Common myeloid progenitor, CD34-positive (primary cell): ENCODE results near the gene SLC30A2.

Source experiments
- CTCF ChIA-PET: fragments of 350-600 bp; sonication (Branson Sonifier 250); formaldehyde crosslinking; loops from one replicate; lab custom pipeline; 2021; ENCODE audit warnings: antibody characterized with exemption; lab: Charles Lee
- POLR2A ChIA-PET: fragments of 350-600 bp; sonication (Branson Sonifier 250); formaldehyde crosslinking; loops from one replicate; lab custom pipeline; 2021; ENCODE audit warnings: antibody characterized with exemption; lab: Charles Lee
- DNase-seq, 3 donors: peaks; one replicate each; pipeline versions ENCODE4 v3.0.0 to v3.0.0-alpha.2; 2013
- H3K27ac ChIP-seq, 2 experiments: 1 replicate in 1 of 2; 2 replicates in 1 of 2; pipeline ENCODE4 v1.7.0; 2013; ENCODE audit warnings: inconsistent platforms in 2 of 2, low read length in 2 of 2, mild to moderate bottlenecking in 2 of 2, low read depth in 1 of 2, moderate library complexity in 1 of 2; ENCODE audit not compliant: severe bottlenecking in 2 of 2, insufficient read depth in 1 of 2, poor library complexity in 1 of 2
- H3K27me3 ChIP-seq, 5 experiments: replicated peaks in 2 of 5; 1 replicate in 3 of 5; 2 replicates in 2 of 5; pipeline versions ENCODE4 v1.6.1 to v1.7.0; 2013; ENCODE audit warnings: low read length in 4 of 5, mild to moderate bottlenecking in 2 of 5, moderate library complexity in 2 of 5, inconsistent platforms in 1 of 5; ENCODE audit not compliant: insufficient read depth in 5 of 5, control insufficient read depth in 4 of 5
- H3K36me3 ChIP-seq, 4 experiments: 1 replicate in 2 of 4; 2 replicates in 2 of 4; pipeline versions ENCODE4 v1.6.1 to v1.7.0; 2013; ENCODE audit warnings: low read length in 3 of 4, control low read depth in 1 of 4, mild to moderate bottlenecking in 1 of 4; ENCODE audit not compliant: control insufficient read depth in 4 of 4, insufficient read depth in 4 of 4
- H3K4me1 ChIP-seq, 4 experiments: 1 replicate in 3 of 4; 2 replicates in 1 of 4; pipeline versions ENCODE4 v1.6.1 to v1.7.1; 2013; ENCODE audit warnings: low read length in 3 of 4, mild to moderate bottlenecking in 3 of 4, control low read depth in 1 of 4, inconsistent platforms in 1 of 4, moderate library complexity in 1 of 4; ENCODE audit not compliant: control insufficient read depth in 4 of 4, insufficient read depth in 4 of 4; ENCODE audit errors: control extremely low read depth in 1 of 4
- H3K4me3 ChIP-seq, 7 experiments: 1 replicate in 4 of 7; 2 replicates in 3 of 7; pipeline versions ENCODE4 v1.5.1 to v1.7.0; 2013; ENCODE audit warnings: mild to moderate bottlenecking in 7 of 7, low read length in 6 of 7, moderate library complexity in 6 of 7, inconsistent platforms in 2 of 7, low read depth in 2 of 7, control low read depth in 1 of 7; ENCODE audit not compliant: insufficient read depth in 4 of 7, control insufficient read depth in 1 of 7; ENCODE audit errors: extremely low read depth in 1 of 7
- H3K9me3 ChIP-seq, 5 experiments: 1 replicate in 4 of 5; 2 replicates in 1 of 5; pipeline versions ENCODE4 v1.6.1 to v1.7.1; 2013; ENCODE audit warnings: low read length in 4 of 5, mild to moderate bottlenecking in 2 of 5, inconsistent platforms in 1 of 5, low read depth in 1 of 5, moderate library complexity in 1 of 5; ENCODE audit not compliant: control insufficient read depth in 4 of 5, insufficient read depth in 2 of 5; ENCODE audit errors: control extremely low read depth in 1 of 5
- WGBS: methylation state at CpG from one replicate; pipeline ENCODE4 v1.1.5; 2013; ENCODE audit not compliant: insufficient coverage; 5-methylcytosine and 5-hydroxymethylcytosine counted together

Gene SLC30A2

DNA sequence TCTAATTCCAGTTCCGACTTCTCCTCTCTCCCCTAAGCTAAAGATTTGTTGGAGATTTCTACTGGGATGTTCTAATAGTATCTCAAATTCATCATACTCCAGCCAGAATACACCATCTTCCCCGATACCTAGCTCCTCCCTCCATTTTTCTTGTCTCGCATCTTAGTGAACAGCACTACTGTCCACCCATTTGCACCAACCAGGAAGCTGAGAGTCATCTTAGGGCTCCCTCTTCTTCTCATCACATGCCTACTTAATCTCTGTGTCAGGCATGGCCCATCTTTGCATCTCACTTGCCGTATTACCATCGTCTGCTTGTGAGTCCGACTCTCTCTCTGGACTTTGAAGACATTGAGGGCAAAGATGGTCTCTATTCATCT is 25.0 kb upstream of the SLC30A2 start:
- WGBS, result 98% methylated on average over 5 of the region's 6 CpGs
- no peak for DNase-seq
- Histone ChIP-seq H3K4me1 (peaks cover 0 to 4% (median 0%) of the 10 kb centered on the region in 4 experiments), H3K27me3 (peaks cover 0 to 26% (median 5%) of the 10 kb centered on the region in 5 experiments), H3K4me3 (no peak overlapping the region), H3K27ac (no peak overlapping the region), H3K36me3 (no peaks in the 10 kb centered on the region), H3K9me3 (no peaks in the 10 kb centered on the region)
- ChIA-PET CTCF (interaction anchor here (1.3 to 2.2 kb wide), 2 partner anchors 13 to 72 kb away, joined by 3 to 5 read pairs; no protein-coding TSS in a partner anchor), POLR2A (no interaction called here)

DNA sequence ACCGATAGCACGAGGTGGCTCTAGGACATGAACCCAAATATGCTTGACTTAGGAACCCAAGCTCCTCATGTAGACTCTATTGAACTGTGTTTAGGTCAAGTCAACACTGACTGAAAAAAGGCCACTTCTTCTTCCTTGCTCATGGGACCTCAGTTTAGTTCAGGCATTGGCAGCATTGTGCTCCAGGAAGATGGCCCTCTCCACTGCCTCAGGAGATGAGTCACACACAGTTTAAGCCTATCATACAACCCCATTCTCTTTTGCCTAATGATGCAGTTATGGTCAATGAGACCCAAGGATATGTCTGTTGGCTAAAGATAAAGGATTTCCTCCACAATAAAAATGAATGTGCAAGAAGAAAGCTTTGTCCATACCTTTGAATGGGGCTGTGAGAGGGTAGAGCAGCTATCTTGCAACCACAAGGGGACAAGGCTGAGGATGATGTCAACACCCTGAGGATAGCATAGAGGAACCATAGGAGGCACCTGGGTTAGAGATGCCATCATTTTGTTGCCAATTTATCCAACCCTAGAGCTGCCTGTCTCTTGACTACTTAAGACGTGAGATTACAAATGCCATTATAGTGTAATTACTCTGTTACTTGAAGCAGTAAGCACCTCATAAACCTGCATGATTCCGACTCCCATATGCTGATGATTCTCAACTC is 24.5 kb upstream of the SLC30A2 start:
- Histone ChIP-seq H3K27ac (peak overlapping the region in 1 of 2 experiments; percentile 18), H3K27me3 (peaks cover 0 to 26% (median 5%) of the 10 kb centered on the region in 5 experiments), H3K4me1 (peaks cover 0 to under 1% (median 0%) of the 10 kb centered on the region in 4 experiments), H3K9me3 (no peaks in the 10 kb centered on the region), H3K36me3 (no peaks in the 10 kb centered on the region), H3K4me3 (no peak overlapping the region)
- WGBS, result 100% methylated on average over 4 of the region's 4 CpGs
- DNase-seq, result peak; percentile 60 to 89 (median 80)
- POLR2A ChIA-PET, result no interaction called here
- CTCF ChIA-PET, result interaction anchor here (1.3 to 2.2 kb wide), 2 partner anchors 12 to 73 kb away, joined by 3 to 5 read pairs; no protein-coding TSS in a partner anchor

DNA sequence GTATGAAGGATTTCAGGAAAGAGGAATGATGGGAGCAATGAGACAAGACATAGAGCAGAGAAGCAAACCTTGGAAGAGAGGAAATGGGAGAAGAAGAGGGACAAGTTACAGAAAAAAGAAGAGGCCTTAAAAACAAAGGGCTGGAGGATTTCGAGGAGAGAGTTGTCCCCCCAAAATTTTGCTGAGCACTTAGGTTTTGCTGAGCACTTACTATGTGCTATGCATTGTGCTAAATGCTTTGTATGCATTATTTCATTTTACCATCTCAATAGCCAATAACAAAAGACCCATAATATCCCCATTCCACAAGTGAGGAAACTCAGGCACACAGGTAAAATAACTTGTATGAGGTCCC is 24.0 kb upstream of the SLC30A2 start:
- Histone ChIP-seq H3K27me3 (peaks cover 0 to 26% (median 5%) of the 10 kb centered on the region in 5 experiments), H3K4me1 (no peaks in the 10 kb centered on the region), H3K9me3 (no peaks in the 10 kb centered on the region), H3K4me3 (no peak overlapping the region), H3K27ac (peak overlapping the region in 1 of 2 experiments; percentile 18), H3K36me3 (no peaks in the 10 kb centered on the region)
- POLR2A ChIA-PET, result no interaction called here
- WGBS, result no CpG with 5 or more reads among the region's 1 CpG
- CTCF ChIA-PET, result interaction anchor here (2.2 kb wide), 1 partner anchor 12 kb away, joined by 5 read pairs; no protein-coding TSS in a partner anchor
- DNase-seq, result no peak

DNA sequence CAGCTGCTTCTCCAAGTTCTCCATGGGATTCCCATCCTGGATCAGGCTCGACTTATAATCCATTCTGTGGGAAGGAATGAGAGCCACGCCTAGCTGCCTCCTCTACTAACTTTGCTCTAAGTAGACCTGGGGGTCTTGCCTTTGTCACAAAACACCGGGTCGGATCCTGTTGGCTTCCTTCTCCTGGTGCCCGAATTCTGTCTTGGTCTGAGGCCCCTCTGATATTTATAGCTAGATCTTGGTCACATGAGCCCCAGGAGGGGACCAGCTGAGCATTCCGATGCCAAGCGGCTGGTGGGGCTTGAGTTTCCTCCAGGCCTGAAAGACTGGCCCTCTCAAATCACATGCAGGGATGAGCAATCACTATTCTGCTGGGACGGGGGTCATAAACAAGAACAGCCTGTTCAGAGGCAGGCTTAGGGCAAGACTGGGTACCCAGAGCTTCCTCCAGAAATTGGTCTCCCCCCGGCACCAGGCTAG is 21.6 kb upstream of the SLC30A2 start, which contains the start of gene TRIM63:
Gene TRIM63 (minus strand): TSS at position 199 of the 480 bp plus-strand sequence. CDS start 136 bp downstream, at position 63.
- POLR2A ChIA-PET, result no interaction called here
- Histone ChIP-seq H3K27ac (no peak within 1 kb of the TSS), H3K27me3 (peaks cover 0 to 19% (median 5%) of the 10 kb centered on the region in 5 experiments), H3K4me3 (no peak within 1 kb of the TSS), H3K9me3 (no peaks in the 10 kb centered on the region), H3K36me3 (no peaks in the 10 kb centered on the region), H3K4me1 (no peaks in the 10 kb centered on the region)
- DNase-seq, result no peak
- WGBS, result 87% methylated on average over 9 of the region's 9 CpGs
- CTCF ChIA-PET, result no interaction called here

DNA sequence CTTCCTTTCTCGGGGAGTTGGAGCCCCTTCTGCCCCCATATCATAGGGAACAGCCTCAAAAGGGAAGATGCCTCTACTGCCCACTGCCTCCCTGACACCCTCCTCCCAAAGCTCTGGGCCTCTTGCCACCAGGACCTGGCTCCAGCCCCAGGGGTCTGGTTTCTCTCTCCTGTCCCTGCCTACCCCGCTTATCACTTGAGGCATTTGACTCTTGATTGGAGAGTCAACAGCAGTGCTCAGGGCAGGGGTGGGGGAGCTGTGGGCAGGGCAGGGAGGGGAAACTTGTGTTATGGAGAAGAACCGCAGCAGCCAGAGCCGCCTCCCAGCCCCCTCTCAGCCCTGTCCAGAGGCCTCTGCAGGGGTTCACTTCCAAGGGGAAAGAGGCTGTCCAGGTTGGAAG is 20.9 kb upstream of the SLC30A2 start:
- ChIA-PET CTCF (interaction anchor here (0.9 kb wide), 1 partner anchor 13 kb away, joined by 3 read pairs; no protein-coding TSS in a partner anchor), POLR2A (no interaction called here)
- H3K36me3 ChIP-seq, result no peaks in the 10 kb centered on the region
- H3K4me1 ChIP-seq, result no peaks in the 10 kb centered on the region
- DNase-seq, result no peak
- H3K4me3 ChIP-seq, result no peak overlapping the region
- peaks cover 0 to 15% (median 3%) of the 10 kb centered on the region in 5 experiments for H3K27me3 ChIP-seq
- H3K9me3 ChIP-seq, result no peaks in the 10 kb centered on the region
- no peak overlapping the region for H3K27ac ChIP-seq
- no CpG with 5 or more reads among the region's 4 CpGs for WGBS

DNA sequence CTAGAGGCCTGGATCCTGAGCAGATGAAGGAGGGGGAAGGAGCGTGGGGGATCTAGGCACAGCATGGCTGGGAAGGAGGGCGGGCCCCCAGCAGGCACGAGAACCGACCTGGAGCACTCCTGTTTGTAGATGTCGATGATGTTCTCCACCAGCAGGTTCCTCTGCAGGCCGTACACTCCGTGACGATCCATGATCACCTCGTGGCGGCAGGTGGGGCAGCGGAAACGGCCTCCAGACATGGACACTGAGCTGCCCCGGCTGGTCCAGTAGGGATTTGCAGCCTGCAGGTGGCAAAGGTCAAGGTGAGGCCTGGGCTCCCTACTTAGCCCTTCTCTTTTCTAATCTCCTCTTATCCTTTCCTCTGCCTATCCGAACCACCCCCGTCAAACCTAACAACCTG is 20.2 kb upstream of the SLC30A2 start:
- 97% methylated on average over 11 of the region's 15 CpGs for WGBS
- ChIA-PET CTCF (interaction anchor here (0.7 to 2.7 kb wide), 3 partner anchors 12 to 22 kb away, joined by 3 to 10 read pairs (median 3); no protein-coding TSS in a partner anchor), POLR2A (no interaction called here)
- H3K27me3 ChIP-seq, result peaks cover 0 to 15% (median 3%) of the 10 kb centered on the region in 5 experiments
- H3K27ac ChIP-seq, result no peak overlapping the region
- no peaks in the 10 kb centered on the region for H3K36me3 ChIP-seq
- DNase-seq, result no peak
- H3K9me3 ChIP-seq, result no peaks in the 10 kb centered on the region
- no peak overlapping the region for H3K4me3 ChIP-seq
- H3K4me1 ChIP-seq, result no peaks in the 10 kb centered on the region

DNA sequence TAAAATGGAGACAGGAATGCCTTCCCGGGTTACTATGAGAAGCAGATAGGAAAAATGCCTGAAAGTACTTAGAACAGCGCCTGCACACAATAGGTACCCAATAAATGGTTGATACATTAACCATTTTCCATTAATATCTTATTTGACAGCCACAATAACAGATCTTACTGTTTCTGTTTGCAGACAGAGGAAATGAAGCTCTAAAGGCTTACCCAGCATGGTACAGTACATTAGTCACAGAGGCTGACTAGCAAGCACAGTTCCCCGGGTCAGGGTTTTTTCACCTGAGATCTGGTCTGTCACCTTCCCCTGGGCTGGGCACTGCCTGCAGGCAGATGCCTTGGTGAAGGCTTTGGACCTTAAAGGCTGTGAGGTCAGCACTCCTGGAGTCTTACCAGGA is 18.6 kb upstream of the SLC30A2 start:
- POLR2A ChIA-PET, result no interaction called here
- WGBS, result 92% methylated on average over 1 of the region's 3 CpGs
- no peak overlapping the region for H3K27ac ChIP-seq
- H3K36me3 ChIP-seq, result no peaks in the 10 kb centered on the region
- no peak for DNase-seq
- no peaks in the 10 kb centered on the region for H3K9me3 ChIP-seq
- peaks cover 0 to 11% (median 3%) of the 10 kb centered on the region in 5 experiments for H3K27me3 ChIP-seq
- H3K4me1 ChIP-seq, result no peaks in the 10 kb centered on the region
- H3K4me3 ChIP-seq, result no peak overlapping the region
- CTCF ChIA-PET, result interaction anchor here (2.7 kb wide), 1 partner anchor 10 kb away, joined by 10 read pairs; no protein-coding TSS in a partner anchor
